RWPE1 (cell line): ENCODE data around the gene DOCK7.

ENCODE experiments used
- CTCF ChIA-PET: fragments of 350-600 bp; sonication (Branson Sonifier 250); formaldehyde crosslinking; extraction: SDS; loops from one replicate; lab custom pipeline; 2021; lab: Yijun Ruan, JAX
- POLR2A ChIA-PET: fragments of 400-600 bp; formaldehyde crosslinking; extraction: SDS; loops from one replicate; lab custom pipeline; 2020; ENCODE audit warnings: antibody characterized with exemption; ENCODE audit not compliant: low non-redundant PET; lab: Yijun Ruan, JAX
- DNase-seq: peaks from one replicate; pipeline ENCODE4 v3.0.0; 2012; ENCODE audit warnings: low spot score
- H3K27ac ChIP-seq: fragments of 450-650 bp; 2 replicates; pipeline ENCODE4 v1.5.1; 2017
- CTCF ChIP-seq: fragments of 450-650 bp; conservative IDR thresholded peaks from 2 replicates; pipeline ENCODE4 v1.5.1; 2017; ENCODE audit warnings: low read depth, mild to moderate bottlenecking

DOCK7 gene

GRCh38 chr1:62599044-62599443, 89.1 kb downstream of the DOCK7 start:
- CTCF ChIA-PET: interaction anchor here (0.6 kb wide), 1 partner anchor 13 kb away, joined by 3 read pairs; no protein-coding TSS in a partner anchor
- POLR2A ChIA-PET: no interaction called here
- TF ChIP-seq CTCF: no peak

GRCh38 chr1:62597281-62597680, 90.9 kb downstream of the DOCK7 start, which contains the start of gene ANGPTL3:
ANGPTL3 (plus strand) TSS chr1:62597520; CDS start chr1:62597567, 47 bp downstream.
- H3K27ac ChIP-seq: no peak within 1 kb of the TSS
- ChIA-PET CTCF (interaction anchor here (0.6 kb wide), 1 partner anchor 151 kb away, joined by 3 read pairs; no protein-coding TSS in a partner anchor), POLR2A (no interaction called here)
- DNase-seq: no peak
- TF ChIP-seq CTCF: no peak

More at GRCh38 chr1:62599044-62599443, 89.1 kb downstream of the DOCK7 start:
- no peak overlapping the region for H3K27ac ChIP-seq
- no peak for DNase-seq

- DNase-seq: no peak
Observed at GRCh38 chr1:62595647-62596046, 92.5 kb downstream of the DOCK7 start.

GRCh38 chr1:62593825-62594394, 94.3 kb downstream of the DOCK7 start:
- no peak for TF ChIP-seq CTCF

More at GRCh38 chr1:62595647-62596046, 92.5 kb downstream of the DOCK7 start:
- POLR2A ChIA-PET: no interaction called here
- CTCF ChIA-PET: no interaction called here
- TF ChIP-seq CTCF: no peak
- no peak overlapping the region for H3K27ac ChIP-seq

GRCh38 chr1:62590970-62591368, 97.2 kb downstream of the DOCK7 start:
- DNase-seq: no peak
- H3K27ac ChIP-seq: no peak overlapping the region
- ChIA-PET CTCF (no interaction called here), POLR2A (no interaction called here)
- no peak for TF ChIP-seq CTCF

More at GRCh38 chr1:62593825-62594394, 94.3 kb downstream of the DOCK7 start:
- POLR2A ChIA-PET: no interaction called here
- CTCF ChIA-PET: interaction anchor here (0.7 kb wide), 1 partner anchor 12 kb away, joined by 7 read pairs; no protein-coding TSS in a partner anchor
- no peak for DNase-seq
- no peak overlapping the region for H3K27ac ChIP-seq

GRCh38 chr1:62590255-62590969, 97.8 kb downstream of the DOCK7 start:
- DNase-seq: no peak
- no peak overlapping the region for H3K27ac ChIP-seq
- TF ChIP-seq CTCF: no peak
- POLR2A ChIA-PET: no interaction called here
- CTCF ChIA-PET: no interaction called here
